ENCODE data around the gene TTC9.

DNA sequence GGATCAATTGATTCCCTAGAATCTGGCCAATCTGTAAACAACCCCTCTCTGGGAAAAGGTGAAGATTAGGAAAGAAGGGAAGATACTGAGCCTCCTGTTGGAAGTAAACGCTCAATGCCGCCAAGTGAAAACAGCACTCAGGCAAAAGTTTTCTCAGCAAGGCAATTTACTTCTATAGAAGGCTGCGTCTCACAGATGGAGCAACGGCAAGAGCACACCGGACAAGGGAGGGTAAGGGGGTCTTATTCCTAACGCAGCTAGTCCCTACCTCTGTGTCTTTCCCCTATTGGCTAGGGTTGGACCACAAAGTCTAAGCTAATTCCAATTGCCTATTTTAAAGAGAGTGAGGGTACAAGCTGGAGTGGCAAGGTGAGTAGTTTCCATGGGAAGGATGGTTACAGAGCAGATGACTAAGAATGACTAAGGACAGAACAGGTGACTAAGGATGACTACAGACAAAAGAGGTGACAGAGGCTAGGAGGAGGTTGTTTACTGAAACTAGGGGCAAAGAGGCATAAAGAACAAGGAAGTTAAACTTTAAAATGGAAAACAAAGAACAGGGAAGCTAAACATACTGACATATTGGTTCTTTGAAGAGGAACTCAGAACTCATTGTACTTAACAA lies 5.6 kb upstream of the TTC9 start:
- TF ChIP-seq POLR2AphosphoS5 (IDR thresholded peaks at IDR 0.05; ENCODE audit: low read depth) (no peak), EZH2 (IDR thresholded peaks at IDR 0.05; ENCODE audit: low read depth, unreplicated experiment) (no peak), JUNB (IDR thresholded peaks at IDR 0.05; ENCODE audit: unreplicated experiment) (no peak), ZNF331 (CRISPR knock-in tag; IDR thresholded peaks at IDR 0.05; ENCODE audit: low read depth) (no peak)
- TF ChIP-seq, protein P1, sequence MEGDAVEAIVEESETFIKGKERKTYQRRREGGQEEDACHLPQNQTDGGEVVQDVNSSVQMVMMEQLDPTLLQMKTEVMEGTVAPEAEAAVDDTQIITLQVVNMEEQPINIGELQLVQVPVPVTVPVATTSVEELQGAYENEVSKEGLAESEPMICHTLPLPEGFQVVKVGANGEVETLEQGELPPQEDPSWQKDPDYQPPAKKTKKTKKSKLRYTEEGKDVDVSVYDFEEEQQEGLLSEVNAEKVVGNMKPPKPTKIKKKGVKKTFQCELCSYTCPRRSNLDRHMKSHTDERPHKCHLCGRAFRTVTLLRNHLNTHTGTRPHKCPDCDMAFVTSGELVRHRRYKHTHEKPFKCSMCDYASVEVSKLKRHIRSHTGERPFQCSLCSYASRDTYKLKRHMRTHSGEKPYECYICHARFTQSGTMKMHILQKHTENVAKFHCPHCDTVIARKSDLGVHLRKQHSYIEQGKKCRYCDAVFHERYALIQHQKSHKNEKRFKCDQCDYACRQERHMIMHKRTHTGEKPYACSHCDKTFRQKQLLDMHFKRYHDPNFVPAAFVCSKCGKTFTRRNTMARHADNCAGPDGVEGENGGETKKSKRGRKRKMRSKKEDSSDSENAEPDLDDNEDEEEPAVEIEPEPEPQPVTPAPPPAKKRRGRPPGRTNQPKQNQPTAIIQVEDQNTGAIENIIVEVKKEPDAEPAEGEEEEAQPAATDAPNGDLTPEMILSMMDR (conservative IDR thresholded peaks at IDR 0.05; ENCODE audit: low read depth in 2 of 2), result no peak
- TF ChIP-seq, protein P2, sequence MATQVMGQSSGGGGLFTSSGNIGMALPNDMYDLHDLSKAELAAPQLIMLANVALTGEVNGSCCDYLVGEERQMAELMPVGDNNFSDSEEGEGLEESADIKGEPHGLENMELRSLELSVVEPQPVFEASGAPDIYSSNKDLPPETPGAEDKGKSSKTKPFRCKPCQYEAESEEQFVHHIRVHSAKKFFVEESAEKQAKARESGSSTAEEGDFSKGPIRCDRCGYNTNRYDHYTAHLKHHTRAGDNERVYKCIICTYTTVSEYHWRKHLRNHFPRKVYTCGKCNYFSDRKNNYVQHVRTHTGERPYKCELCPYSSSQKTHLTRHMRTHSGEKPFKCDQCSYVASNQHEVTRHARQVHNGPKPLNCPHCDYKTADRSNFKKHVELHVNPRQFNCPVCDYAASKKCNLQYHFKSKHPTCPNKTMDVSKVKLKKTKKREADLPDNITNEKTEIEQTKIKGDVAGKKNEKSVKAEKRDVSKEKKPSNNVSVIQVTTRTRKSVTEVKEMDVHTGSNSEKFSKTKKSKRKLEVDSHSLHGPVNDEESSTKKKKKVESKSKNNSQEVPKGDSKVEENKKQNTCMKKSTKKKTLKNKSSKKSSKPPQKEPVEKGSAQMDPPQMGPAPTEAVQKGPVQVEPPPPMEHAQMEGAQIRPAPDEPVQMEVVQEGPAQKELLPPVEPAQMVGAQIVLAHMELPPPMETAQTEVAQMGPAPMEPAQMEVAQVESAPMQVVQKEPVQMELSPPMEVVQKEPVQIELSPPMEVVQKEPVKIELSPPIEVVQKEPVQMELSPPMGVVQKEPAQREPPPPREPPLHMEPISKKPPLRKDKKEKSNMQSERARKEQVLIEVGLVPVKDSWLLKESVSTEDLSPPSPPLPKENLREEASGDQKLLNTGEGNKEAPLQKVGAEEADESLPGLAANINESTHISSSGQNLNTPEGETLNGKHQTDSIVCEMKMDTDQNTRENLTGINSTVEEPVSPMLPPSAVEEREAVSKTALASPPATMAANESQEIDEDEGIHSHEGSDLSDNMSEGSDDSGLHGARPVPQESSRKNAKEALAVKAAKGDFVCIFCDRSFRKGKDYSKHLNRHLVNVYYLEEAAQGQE (IDR thresholded peaks at IDR 0.05; ENCODE audit: unreplicated experiment), result no peak
